IMR-90 (cell line): Measurements from ENCODE around the gene ZNF497. TPM values are rescaled to one million over a fixed set of nuclear protein-coding genes. Genes with fewer than 3 reads are reported as not detected.
A peak's percentile ranks its signal among the peaks of the same experiment; 100 is the strongest.

ENCODE experiments used
- ATAC-seq: fragments of 200-7000 bp; cut with Tn5 transposase; 2 replicates; pipeline ENCODE4 v1.9.1; 2020; ENCODE audit warnings: low read depth, mild to moderate bottlenecking, moderate library complexity
- BruUV-seq: library from RNA; stranded (reverse); fragments of 400-500 nt; replicated peaks from 2 replicates; lab custom pipeline; 2021; lab: Mats Ljungman, UMichigan
- CTCF ChIA-PET: fragments of 300-600 bp; formaldehyde crosslinking; extraction: SDS; loops from one replicate; lab custom pipeline; 2021; ENCODE audit warnings: antibody characterized with exemption; lab: Yijun Ruan, JAX
- POLR2A ChIA-PET: fragments of 300-600 bp; sonication (Branson Sonifier 250); formaldehyde crosslinking; loops from one replicate; lab custom pipeline; 2022; ENCODE audit warnings: antibody characterized with exemption; ENCODE audit not compliant: unreplicated experiment; lab: Charles Lee
- DNase-seq: peaks from one replicate; pipeline ENCODE4 v3.0.0; 2013
- H2AFZ ChIP-seq: replicated peaks from 2 replicates; pipeline ENCODE3; 2013; ENCODE audit warnings: low read length, mild to moderate bottlenecking; ENCODE audit not compliant: poor library complexity
- H2AK5ac ChIP-seq: 2 replicates; pipeline ENCODE4 v1.6.1; 2013; ENCODE audit warnings: low read depth, low read length, inconsistent platforms
- H2AK9ac ChIP-seq: replicated peaks from 2 replicates; pipeline ENCODE3; 2013; ENCODE audit warnings: mild to moderate bottlenecking, low read depth, low read length, moderate library complexity; ENCODE audit not compliant: poor library complexity
- H2BK120ac ChIP-seq: 2 replicates; pipeline ENCODE4 v1.6.1; 2013; ENCODE audit warnings: low read depth, low read length, inconsistent platforms
- H2BK15ac ChIP-seq: 3 replicates; pipeline ENCODE4 v1.6.1; 2013; ENCODE audit warnings: low read depth, low read length, inconsistent platforms
- H2BK20ac ChIP-seq: 2 replicates; pipeline ENCODE4 v1.6.1; 2013; ENCODE audit warnings: low read depth, mild to moderate bottlenecking, inconsistent platforms, low read length, moderate library complexity
- H2BK5ac ChIP-seq: 2 replicates; pipeline ENCODE4 v1.6.1; 2013; ENCODE audit warnings: mild to moderate bottlenecking, low read depth, low read length, inconsistent platforms; ENCODE audit not compliant: poor library complexity, severe bottlenecking
- H3K14ac ChIP-seq: replicated peaks from 2 replicates; pipeline ENCODE4 v1.6.1; 2013; ENCODE audit warnings: low read depth, low read length, inconsistent platforms
- H3K18ac ChIP-seq: 2 replicates; pipeline ENCODE4 v1.6.1; 2013; ENCODE audit warnings: low read depth, low read length, control low read depth
- H3K23ac ChIP-seq: 2 replicates; pipeline ENCODE4 v1.6.1; 2013; ENCODE audit warnings: low read depth, low read length, inconsistent platforms
- H3K27ac ChIP-seq: 2 replicates; pipeline ENCODE4 v1.5.1; 2013; ENCODE audit warnings: mild to moderate bottlenecking, control low read depth, low read length; ENCODE audit not compliant: insufficient read depth
- H3K27me3 ChIP-seq: 2 replicates; pipeline ENCODE4 v1.6.1; 2013; ENCODE audit warnings: low read length; ENCODE audit not compliant: control insufficient read depth, insufficient read depth
- H3K36me3 ChIP-seq: 2 replicates; pipeline ENCODE4 v1.6.1; 2013; ENCODE audit warnings: low read length, mixed read lengths; ENCODE audit not compliant: control insufficient read depth, insufficient read depth
- H3K4ac ChIP-seq: 2 replicates; pipeline ENCODE4 v1.6.1; 2013; ENCODE audit warnings: low read depth, low read length, inconsistent platforms
- H3K4me1 ChIP-seq: 2 replicates; pipeline ENCODE4 v1.6.1; 2013; ENCODE audit warnings: low read length, mixed read lengths; ENCODE audit not compliant: control insufficient read depth, insufficient read depth
- H3K4me2 ChIP-seq: 2 replicates; pipeline ENCODE4 v1.6.1; 2013; ENCODE audit warnings: low read depth, mild to moderate bottlenecking, control low read depth, low read length, moderate library complexity
- H3K4me3 ChIP-seq: 2 replicates; pipeline ENCODE4 v1.5.1; 2013; ENCODE audit warnings: low read depth, mild to moderate bottlenecking, control low read depth, low read length, moderate library complexity; ENCODE audit not compliant: insufficient read depth
- H3K56ac ChIP-seq: 2 replicates; pipeline ENCODE4 v1.6.1; 2013; ENCODE audit warnings: low read length, inconsistent platforms; ENCODE audit not compliant: insufficient read depth; ENCODE audit errors: extremely low read depth
- H3K79me1 ChIP-seq, 2 experiments: 2 replicates each; pipeline ENCODE4 v1.6.1; 2013; ENCODE audit warnings: low read length in 2 of 2, inconsistent platforms in 1 of 2, low read depth in 1 of 2
- H3K9ac ChIP-seq: 2 replicates; pipeline ENCODE4 v1.6.1; 2013; ENCODE audit warnings: low read depth, low read length, control low read depth
- H3K9me1 ChIP-seq: 2 replicates; pipeline ENCODE4 v1.6.1; 2013; ENCODE audit warnings: low read length, inconsistent platforms; ENCODE audit not compliant: insufficient read depth
- H3K9me3 ChIP-seq: 2 replicates; pipeline ENCODE4 v1.6.1; 2013; ENCODE audit warnings: low read length; ENCODE audit not compliant: control insufficient read depth, insufficient read depth
- H4K20me1 ChIP-seq: 2 replicates; pipeline ENCODE4 v1.6.1; 2013; ENCODE audit warnings: low read length, inconsistent platforms; ENCODE audit not compliant: insufficient read depth
- H4K5ac ChIP-seq: 2 replicates; pipeline ENCODE4 v1.6.1; 2013; ENCODE audit warnings: mild to moderate bottlenecking, low read depth, low read length, control low read depth
- H4K8ac ChIP-seq, 2 experiments: 2 replicates each; pipeline ENCODE4 v1.6.1; 2013; ENCODE audit warnings: low read depth in 2 of 2, low read length in 2 of 2, control low read depth in 1 of 2, inconsistent platforms in 1 of 2
- H4K91ac ChIP-seq: 2 replicates; pipeline ENCODE4 v1.6.1; 2013; ENCODE audit warnings: low read depth, low read length, inconsistent platforms; ENCODE audit not compliant: insufficient read depth
- BHLHE40 ChIP-seq: fragments of 150-350 bp; IDR thresholded peaks from 2 replicates; pipeline ENCODE4 v1.6.1; 2016; ENCODE audit warnings: mild to moderate bottlenecking, low read depth, low read length
- FOS ChIP-seq: fragments of 150-350 bp; IDR thresholded peaks from 2 replicates; pipeline ENCODE4 v1.6.1; 2016; ENCODE audit warnings: low read depth, low read length
- MAZ ChIP-seq: IDR thresholded peaks from 2 replicates; pipeline ENCODE4 v1.6.1; 2012; ENCODE audit warnings: low read depth, mild to moderate bottlenecking, low read length, improper control_type of control experiment, moderate library complexity, borderline replicate concordance
- RCOR1 ChIP-seq: IDR thresholded peaks from 2 replicates; pipeline ENCODE4 v1.6.1; 2012; ENCODE audit warnings: mild to moderate bottlenecking, low read length, improper control_type of control experiment; ENCODE audit not compliant: insufficient replicate concordance
- WGBS, 2 experiments: methylation state at CpG; one replicate each; pipeline versions ENCODE4 v1.1.5 to v1.1.7; 2013; ENCODE audit warnings: missing lambda C conversion rate in 2 of 2; ENCODE audit not compliant: insufficient read length in 1 of 2; ENCODE audit errors: extremely low coverage in 2 of 2; 5-methylcytosine and 5-hydroxymethylcytosine counted together
- dilution Hi-C: fragments of 300-500 bp; cut with HindIII; formaldehyde crosslinking; loops from one replicate; pipeline ENCODE4 v1.14.3; 2018; ENCODE audit warnings: low sequenced_read_pairs; ENCODE audit not compliant: unreplicated experiment
- in situ Hi-C: fragments of 300-500 bp; cut with MboI; formaldehyde crosslinking; loops from 3 replicates; pipeline ENCODE4 v1.14.3; 2019; ENCODE audit warnings: low sequenced_read_pairs, inconsistent platforms, mixed read lengths
- intact Hi-C: fragments of 100-400 bp; cut with micrococcal nuclease; formaldehyde crosslinking; loops from 2 replicates; pipeline ENCODE4 v1.10.0; 2022
- polyA plus RNA-seq, 3 experiments: library from polyadenylated mRNA; depleted of rRNA; stranded (reverse); fragments of >200 nt; gene quantifications; 2 replicates each; pipeline ENCODE4 v1.2.3, GENCODE V29; 2012; ENCODE audit warnings: low replicate concordance in 1 of 3
- total RNA-seq: library from RNA; depleted of rRNA; stranded (reverse); fragments of >200 nt; gene quantifications from 2 replicates; pipeline ENCODE4 v1.2.3, GENCODE V29; 2012

The ZNF497 gene
- total and polyA plus RNA-seq, 2 of the 4 experiments (the other 2 are of a cell fraction), result 0.18 to 0.24 TPM

DNA sequence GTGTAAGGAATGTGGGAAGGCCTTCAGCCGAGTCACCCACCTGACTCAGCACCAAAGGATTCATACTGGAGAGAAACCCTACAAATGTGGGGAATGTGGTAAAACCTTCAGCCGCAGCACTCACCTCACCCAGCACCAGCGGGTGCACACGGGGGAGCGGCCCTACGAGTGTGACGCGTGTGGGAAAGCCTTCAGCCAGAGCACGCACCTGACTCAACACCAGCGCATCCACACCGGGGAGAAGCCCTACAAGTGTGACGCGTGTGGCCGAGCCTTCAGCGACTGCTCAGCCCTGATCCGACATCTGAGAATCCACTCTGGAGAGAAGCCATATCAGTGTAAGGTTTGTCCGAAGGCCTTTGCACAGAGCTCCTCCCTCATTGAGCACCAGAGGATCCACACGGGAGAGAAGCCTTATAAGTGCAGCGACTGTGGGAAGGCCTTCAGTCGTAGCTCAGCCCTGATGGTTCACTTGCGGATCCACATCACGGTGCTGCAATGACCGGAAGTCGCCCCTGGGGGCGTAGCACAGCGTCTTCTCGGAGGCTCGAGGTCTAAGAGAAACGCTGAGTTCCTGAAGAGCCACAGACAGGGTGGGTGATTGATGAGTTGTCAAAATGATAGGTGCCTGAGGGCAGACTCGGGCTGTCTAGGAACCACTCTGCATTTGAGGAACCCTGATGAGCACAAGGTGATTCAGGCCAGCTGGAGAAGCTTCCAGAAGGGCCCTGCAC, 23.6 kb downstream of the ZNF497 start:
- H2BK15ac ChIP-seq, result no peak overlapping the region
- no peak overlapping the region for H2BK5ac ChIP-seq
- H3K27ac ChIP-seq, result no peak overlapping the region
- no peak overlapping the region for H3K23ac ChIP-seq
- H4K8ac ChIP-seq, result no peak overlapping the region
- H3K27me3 ChIP-seq, result no peaks in the 10 kb centered on the region
- H3K9me1 ChIP-seq, result peaks cover 10% of the 10 kb centered on the region; the same call in 1 of the 2 replicates
- peak overlapping the region; percentile 37 for H2AK9ac ChIP-seq
- H3K9me3 ChIP-seq, result peaks cover 15% of the 10 kb centered on the region
- no peaks in the 10 kb centered on the region for H3K4me1 ChIP-seq
- CTCF ChIA-PET, result no interaction called here
- no peak overlapping the region for H3K9ac ChIP-seq
- no peak overlapping the region for H3K4me3 ChIP-seq
- H4K5ac ChIP-seq, result no peak overlapping the region
- H3K18ac ChIP-seq, result no peak overlapping the region
- H3K79me1 ChIP-seq, result peaks cover 25 to 49% of the 10 kb centered on the region in 2 experiments
- no peak for TF ChIP-seq BHLHE40
- TF ChIP-seq FOS, result no peak
- TF ChIP-seq MAZ, result no peak
- no peak for TF ChIP-seq RCOR1
- dilution Hi-C loops, result no loop called here
- no peak overlapping the region for H3K4ac ChIP-seq
- no peak overlapping the region for H3K56ac ChIP-seq
- peaks cover 12% of the 10 kb centered on the region; the same call in 1 of the 2 replicates for H4K20me1 ChIP-seq
- H2BK20ac ChIP-seq, result no peak overlapping the region
- no peak overlapping the region for H2AK5ac ChIP-seq
- H2AFZ ChIP-seq, result no peak overlapping the region
- 72% methylated on average over 19 of the region's 30 CpGs; no CpG with 5 or more reads in 1 of the 2 experiments for WGBS, 2 experiments
- H3K4me2 ChIP-seq, result no peak overlapping the region
- intact Hi-C loops, result no loop called here
- POLR2A ChIA-PET, result no interaction called here
- ATAC-seq (no peak), DNase-seq (peak; percentile 7)
- no TSS peak for BruUV-seq
- H3K14ac ChIP-seq, result no peak overlapping the region
- H2BK120ac ChIP-seq, result no peak overlapping the region
- no peak overlapping the region for H4K91ac ChIP-seq
- in situ Hi-C loops, result no loop called here
- peaks cover 47% of the 10 kb centered on the region for H3K36me3 ChIP-seq
